ENCODE results near the gene PDCD2. TPM values are rescaled to one million over a fixed set of nuclear protein-coding genes. Genes with fewer than 3 reads are reported as not detected.

PDCD2 gene
- total and polyA plus RNA-seq, 9 of the 15 experiments (the other 6 are each of a cell fraction or from before 2014, with no cell fraction given) = 67.3 to 430 (median 318) TPM

DNA sequence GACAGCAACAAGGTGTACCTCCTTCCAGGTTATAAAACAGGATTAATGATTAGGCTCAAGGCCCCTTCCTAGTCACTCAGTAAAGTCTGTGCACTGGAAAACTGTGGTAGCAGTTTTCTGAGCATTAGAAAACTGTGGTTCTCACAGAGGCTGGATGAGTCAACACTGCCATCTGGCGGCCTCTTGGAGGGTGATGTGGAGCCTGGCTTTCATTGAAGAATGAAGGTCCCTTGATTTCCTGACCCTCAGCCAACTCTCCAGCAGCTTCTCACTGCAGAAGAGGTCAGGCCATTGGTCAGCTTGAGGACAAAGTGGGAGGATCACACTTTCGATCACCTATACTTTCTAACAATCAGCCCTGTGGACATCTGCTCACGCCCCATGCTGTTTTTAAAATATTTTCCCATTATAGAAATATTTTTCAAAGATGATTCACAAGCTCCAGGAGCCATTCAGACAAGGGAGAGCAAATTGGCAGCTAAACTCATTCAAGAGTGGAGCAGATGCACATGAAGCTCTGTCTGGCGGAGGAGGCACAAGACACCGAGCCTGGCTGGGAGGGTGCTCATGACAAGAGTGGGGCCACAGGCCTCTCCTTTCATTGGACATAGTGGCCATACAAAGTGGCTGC is 54.5 kb downstream of the PDCD2 start (continued):
- TF ChIP-seq, protein P1, sequence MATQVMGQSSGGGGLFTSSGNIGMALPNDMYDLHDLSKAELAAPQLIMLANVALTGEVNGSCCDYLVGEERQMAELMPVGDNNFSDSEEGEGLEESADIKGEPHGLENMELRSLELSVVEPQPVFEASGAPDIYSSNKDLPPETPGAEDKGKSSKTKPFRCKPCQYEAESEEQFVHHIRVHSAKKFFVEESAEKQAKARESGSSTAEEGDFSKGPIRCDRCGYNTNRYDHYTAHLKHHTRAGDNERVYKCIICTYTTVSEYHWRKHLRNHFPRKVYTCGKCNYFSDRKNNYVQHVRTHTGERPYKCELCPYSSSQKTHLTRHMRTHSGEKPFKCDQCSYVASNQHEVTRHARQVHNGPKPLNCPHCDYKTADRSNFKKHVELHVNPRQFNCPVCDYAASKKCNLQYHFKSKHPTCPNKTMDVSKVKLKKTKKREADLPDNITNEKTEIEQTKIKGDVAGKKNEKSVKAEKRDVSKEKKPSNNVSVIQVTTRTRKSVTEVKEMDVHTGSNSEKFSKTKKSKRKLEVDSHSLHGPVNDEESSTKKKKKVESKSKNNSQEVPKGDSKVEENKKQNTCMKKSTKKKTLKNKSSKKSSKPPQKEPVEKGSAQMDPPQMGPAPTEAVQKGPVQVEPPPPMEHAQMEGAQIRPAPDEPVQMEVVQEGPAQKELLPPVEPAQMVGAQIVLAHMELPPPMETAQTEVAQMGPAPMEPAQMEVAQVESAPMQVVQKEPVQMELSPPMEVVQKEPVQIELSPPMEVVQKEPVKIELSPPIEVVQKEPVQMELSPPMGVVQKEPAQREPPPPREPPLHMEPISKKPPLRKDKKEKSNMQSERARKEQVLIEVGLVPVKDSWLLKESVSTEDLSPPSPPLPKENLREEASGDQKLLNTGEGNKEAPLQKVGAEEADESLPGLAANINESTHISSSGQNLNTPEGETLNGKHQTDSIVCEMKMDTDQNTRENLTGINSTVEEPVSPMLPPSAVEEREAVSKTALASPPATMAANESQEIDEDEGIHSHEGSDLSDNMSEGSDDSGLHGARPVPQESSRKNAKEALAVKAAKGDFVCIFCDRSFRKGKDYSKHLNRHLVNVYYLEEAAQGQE (IDR thresholded peaks at IDR 0.05; ENCODE audit: borderline replicate concordance) = peak; percentile 83; the same call in 1 of the 2 replicates
- TF ChIP-seq, protein P1 (CRISPR knock-in tag; IDR thresholded peaks at IDR 0.05; ENCODE audit: low read depth) = no peak
- peak; percentile 18; the same call in 1 of the 2 replicates for TF ChIP-seq NFIC (IDR thresholded peaks at IDR 0.05)
- no peak for TF ChIP-seq SMAD1 (IDR thresholded peaks at IDR 0.05; ENCODE audit: low read depth, low read length, partially characterized antibody)
- no peak for TF ChIP-seq CBX2 (IDR thresholded peaks at IDR 0.05; ENCODE audit: insufficient read depth, low read length, poor library complexity, severe bottlenecking)
- TF ChIP-seq SP2 (IDR thresholded peaks at IDR 0.05; ENCODE audit: extremely low read depth, low read depth, low read length, poor library complexity, severe bottlenecking) = no peak
- TF ChIP-seq ARID2 (IDR thresholded peaks at IDR 0.05) = peak; percentile 57; the same call in 1 of the 2 replicates
- TF ChIP-seq TBL1XR1 (IDR thresholded peaks at IDR 0.05; ENCODE audit: low read length in 2 of 2) = peak in 1 of 2 experiments; percentile 24; a peak in 1 of 4 replicates
- no peak for TF ChIP-seq CBFB (CRISPR knock-in tag; IDR thresholded peaks at IDR 0.05)
- no peak; the same call in 1 of the 2 replicates for TF ChIP-seq KLF16 (IDR thresholded peaks at IDR 0.05)
- TF ChIP-seq, protein P2, sequence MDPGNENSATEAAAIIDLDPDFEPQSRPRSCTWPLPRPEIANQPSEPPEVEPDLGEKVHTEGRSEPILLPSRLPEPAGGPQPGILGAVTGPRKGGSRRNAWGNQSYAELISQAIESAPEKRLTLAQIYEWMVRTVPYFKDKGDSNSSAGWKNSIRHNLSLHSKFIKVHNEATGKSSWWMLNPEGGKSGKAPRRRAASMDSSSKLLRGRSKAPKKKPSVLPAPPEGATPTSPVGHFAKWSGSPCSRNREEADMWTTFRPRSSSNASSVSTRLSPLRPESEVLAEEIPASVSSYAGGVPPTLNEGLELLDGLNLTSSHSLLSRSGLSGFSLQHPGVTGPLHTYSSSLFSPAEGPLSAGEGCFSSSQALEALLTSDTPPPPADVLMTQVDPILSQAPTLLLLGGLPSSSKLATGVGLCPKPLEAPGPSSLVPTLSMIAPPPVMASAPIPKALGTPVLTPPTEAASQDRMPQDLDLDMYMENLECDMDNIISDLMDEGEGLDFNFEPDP (CRISPR knock-in tag; IDR thresholded peaks at IDR 0.05) = no peak
- TF ChIP-seq, protein P3, sequence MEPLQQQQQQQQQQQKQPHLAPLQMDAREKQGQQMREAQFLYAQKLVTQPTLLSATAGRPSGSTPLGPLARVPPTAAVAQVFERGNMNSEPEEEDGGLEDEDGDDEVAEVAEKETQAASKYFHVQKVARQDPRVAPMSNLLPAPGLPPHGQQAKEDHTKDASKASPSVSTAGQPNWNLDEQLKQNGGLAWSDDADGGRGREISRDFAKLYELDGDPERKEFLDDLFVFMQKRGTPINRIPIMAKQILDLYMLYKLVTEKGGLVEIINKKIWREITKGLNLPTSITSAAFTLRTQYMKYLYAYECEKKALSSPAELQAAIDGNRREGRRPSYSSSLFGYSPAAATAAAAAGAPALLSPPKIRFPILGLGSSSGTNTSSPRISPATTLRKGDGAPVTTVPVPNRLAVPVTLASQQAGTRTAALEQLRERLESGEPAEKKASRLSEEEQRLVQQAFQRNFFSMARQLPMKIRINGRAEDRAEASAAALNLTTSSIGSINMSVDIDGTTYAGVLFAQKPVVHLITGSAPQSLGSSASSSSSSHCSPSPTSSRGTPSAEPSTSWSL (CRISPR knock-in tag; IDR thresholded peaks at IDR 0.05; ENCODE audit: borderline replicate concordance) = no peak
- TF ChIP-seq ZNF583 (CRISPR knock-in tag; IDR thresholded peaks at IDR 0.05) = no peak
- no peak for TF ChIP-seq FOXM1 (IDR thresholded peaks at IDR 0.05; ENCODE audit: low read depth)
- TF ChIP-seq FOXM1 (CRISPR knock-in tag; IDR thresholded peaks at IDR 0.05; ENCODE audit: low read depth) = no peak
- no peak for TF ChIP-seq SRSF1 (IDR thresholded peaks at IDR 0.05; ENCODE audit: low read depth, low read length)
- TF ChIP-seq, protein P4, sequence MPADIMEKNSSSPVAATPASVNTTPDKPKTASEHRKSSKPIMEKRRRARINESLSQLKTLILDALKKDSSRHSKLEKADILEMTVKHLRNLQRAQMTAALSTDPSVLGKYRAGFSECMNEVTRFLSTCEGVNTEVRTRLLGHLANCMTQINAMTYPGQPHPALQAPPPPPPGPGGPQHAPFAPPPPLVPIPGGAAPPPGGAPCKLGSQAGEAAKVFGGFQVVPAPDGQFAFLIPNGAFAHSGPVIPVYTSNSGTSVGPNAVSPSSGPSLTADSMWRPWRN (IDR thresholded peaks at IDR 0.05; ENCODE audit: low read depth) = no peak

Data from K562 (cell line).